Loucy (cell line): ENCODE results near the gene ANO6.
"Not testable (repeated sequence)": the region's sequence is repeated elsewhere in the genome, so short reads cannot be mapped to it uniquely, and the experiment has no call there.

Source experiments
- H2AFZ ChIP-seq: fragments of 200-600 bp; sonication (generic); 2 replicates; pipeline ENCODE4 v1.6.0; 2016; ENCODE audit warnings: antibody characterized with exemption, mild to moderate bottlenecking, low read length, moderate library complexity
- H3F3A ChIP-seq: fragments of 200-600 bp; 2 replicates; pipeline ENCODE4 v1.6.0; 2016; ENCODE audit warnings: antibody characterized with exemption, low read depth, mild to moderate bottlenecking
- H3K27me3 ChIP-seq: fragments of 200-600 bp; sonication (generic); 2 replicates; pipeline ENCODE4 v1.6.1; 2014; ENCODE audit warnings: low read length, mild to moderate bottlenecking; ENCODE audit not compliant: insufficient read depth, poor library complexity, severe bottlenecking
- H3K36me3 ChIP-seq: fragments of 200-600 bp; sonication (generic); 2 replicates; pipeline ENCODE4 v1.6.1; 2016; ENCODE audit warnings: low read length; ENCODE audit not compliant: insufficient read depth
- H3K4me1 ChIP-seq: fragments of 200-600 bp; sonication (generic); 2 replicates; pipeline ENCODE4 v1.5.1; 2014; ENCODE audit warnings: low read length, mild to moderate bottlenecking; ENCODE audit not compliant: insufficient read depth, poor library complexity, severe bottlenecking
- H3K4me2 ChIP-seq: fragments of 200-600 bp; sonication (generic); 2 replicates; pipeline ENCODE4 v1.6.0; 2014; ENCODE audit warnings: antibody characterized with exemption, low read length, low read depth, mild to moderate bottlenecking; ENCODE audit not compliant: poor library complexity, severe bottlenecking
- H3K4me3 ChIP-seq: fragments of 200-600 bp; sonication (generic); 2 replicates; pipeline ENCODE4 v1.5.1; 2014; ENCODE audit warnings: low read length, mild to moderate bottlenecking, mixed read lengths; ENCODE audit not compliant: poor library complexity, severe bottlenecking
- H3K79me2 ChIP-seq: fragments of 200-600 bp; sonication (generic); 2 replicates; pipeline ENCODE4 v1.6.1; 2014; ENCODE audit warnings: low read length; ENCODE audit not compliant: insufficient read depth
- H3K9ac ChIP-seq: fragments of 200-600 bp; sonication (generic); 2 replicates; pipeline ENCODE4 v1.6.0; 2014; ENCODE audit warnings: mild to moderate bottlenecking, low read depth, low read length, moderate library complexity; ENCODE audit not compliant: poor library complexity, severe bottlenecking
- H3K9me2 ChIP-seq: fragments of 200-600 bp; sonication (generic); replicated peaks from 2 replicates; pipeline ENCODE4 v1.6.1; 2016; ENCODE audit warnings: low read depth, low read length, mixed read lengths
- H3K9me3 ChIP-seq: fragments of 200-600 bp; sonication (generic); 2 replicates; pipeline ENCODE4 v1.6.1; 2014; ENCODE audit warnings: mild to moderate bottlenecking, antibody characterized with exemption, low read length, low read depth; ENCODE audit not compliant: insufficient read depth
- H4K20me1 ChIP-seq: fragments of 200-600 bp; sonication (generic); 2 replicates; pipeline ENCODE4 v1.6.0; 2014; ENCODE audit warnings: antibody characterized with exemption, low read length, mild to moderate bottlenecking; ENCODE audit not compliant: insufficient read depth, poor library complexity, severe bottlenecking
- EZH2phosphoT487 ChIP-seq: fragments of 200-600 bp; IDR thresholded peaks from 2 replicates; pipeline ENCODE4 v1.6.1; 2018; ENCODE audit warnings: antibody characterized with exemption, mild to moderate bottlenecking, moderate library complexity, borderline replicate concordance
- TF ChIP-seq, protein P1 (sequence below): fragments of 200-600 bp; sonication (generic); conservative IDR thresholded peaks from 2 replicates; pipeline ENCODE4 v1.5.1; 2014; ENCODE audit warnings: mild to moderate bottlenecking, antibody characterized with exemption, low read length

Gene ANO6

DNA sequence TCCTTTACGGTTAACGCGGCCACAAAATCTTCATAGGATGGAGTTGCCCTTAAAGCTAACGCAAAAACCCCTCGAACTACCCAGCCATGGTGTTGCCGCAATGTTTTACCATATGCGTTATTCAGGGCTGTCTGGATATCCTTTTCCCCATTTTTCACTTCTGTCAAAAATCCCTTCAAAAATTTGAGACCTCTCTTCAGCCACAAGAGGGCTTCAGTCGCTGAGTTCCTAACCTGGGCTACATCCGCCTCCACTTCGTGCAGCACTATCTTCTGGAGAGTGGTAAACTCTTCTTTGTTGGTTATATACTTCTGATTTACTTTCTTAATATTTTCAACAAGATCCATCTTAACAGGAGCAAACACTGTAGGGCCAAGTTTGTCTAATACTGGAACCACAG is 42.6 kb upstream of the ANO6 start:
- H3K9me2 ChIP-seq, H2AFZ ChIP-seq, H3K9me3 ChIP-seq, H3F3A ChIP-seq, H3K4me2 ChIP-seq, H3K9ac ChIP-seq, H3K27me3 ChIP-seq, H3K4me3 ChIP-seq, H4K20me1 ChIP-seq, H3K4me1 ChIP-seq, H3K79me2 ChIP-seq: not testable (repeated sequence)
- H3K36me3 ChIP-seq = peaks cover 12% of the 10 kb centered on the region; the same call in 1 of the 2 replicates
- TF ChIP-seq, protein P1, sequence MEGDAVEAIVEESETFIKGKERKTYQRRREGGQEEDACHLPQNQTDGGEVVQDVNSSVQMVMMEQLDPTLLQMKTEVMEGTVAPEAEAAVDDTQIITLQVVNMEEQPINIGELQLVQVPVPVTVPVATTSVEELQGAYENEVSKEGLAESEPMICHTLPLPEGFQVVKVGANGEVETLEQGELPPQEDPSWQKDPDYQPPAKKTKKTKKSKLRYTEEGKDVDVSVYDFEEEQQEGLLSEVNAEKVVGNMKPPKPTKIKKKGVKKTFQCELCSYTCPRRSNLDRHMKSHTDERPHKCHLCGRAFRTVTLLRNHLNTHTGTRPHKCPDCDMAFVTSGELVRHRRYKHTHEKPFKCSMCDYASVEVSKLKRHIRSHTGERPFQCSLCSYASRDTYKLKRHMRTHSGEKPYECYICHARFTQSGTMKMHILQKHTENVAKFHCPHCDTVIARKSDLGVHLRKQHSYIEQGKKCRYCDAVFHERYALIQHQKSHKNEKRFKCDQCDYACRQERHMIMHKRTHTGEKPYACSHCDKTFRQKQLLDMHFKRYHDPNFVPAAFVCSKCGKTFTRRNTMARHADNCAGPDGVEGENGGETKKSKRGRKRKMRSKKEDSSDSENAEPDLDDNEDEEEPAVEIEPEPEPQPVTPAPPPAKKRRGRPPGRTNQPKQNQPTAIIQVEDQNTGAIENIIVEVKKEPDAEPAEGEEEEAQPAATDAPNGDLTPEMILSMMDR = peak; percentile 41

DNA sequence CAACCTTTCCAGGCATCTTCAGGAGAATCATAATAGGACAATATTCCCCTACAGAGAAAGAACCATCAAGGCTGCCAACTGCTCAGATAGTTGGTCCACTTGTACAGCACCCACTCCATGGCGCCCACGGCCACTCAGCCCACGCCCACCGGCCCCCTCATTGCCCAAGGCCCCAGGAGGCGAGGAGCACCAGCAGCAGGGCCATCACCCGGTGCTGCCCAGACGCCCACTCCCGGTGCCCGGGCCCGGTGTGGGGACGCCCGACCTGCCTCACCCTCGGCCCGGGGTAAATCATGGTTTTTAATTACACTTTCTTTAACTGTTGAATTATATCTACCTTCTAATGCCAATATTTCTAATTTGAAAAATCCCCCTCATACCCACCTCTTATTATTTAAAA is 41.3 kb upstream of the ANO6 start:
- Histone ChIP-seq H3K9me3 (peaks cover 10% of the 10 kb centered on the region), H3K36me3 (peaks cover 12% of the 10 kb centered on the region; the same call in 1 of the 2 replicates), H4K20me1 (no peaks in the 10 kb centered on the region), H3K79me2 (no peaks in the 10 kb centered on the region), H3K9me2 (no peaks in the 10 kb centered on the region), H3F3A (no peaks in the 10 kb centered on the region), H3K27me3 (no peaks in the 10 kb centered on the region), H2AFZ (no peak overlapping the region), H3K4me1 (no peaks in the 10 kb centered on the region), H3K4me3 (no peak overlapping the region), H3K9ac (no peak overlapping the region), H3K4me2 (no peak overlapping the region)
- TF ChIP-seq, protein P1 = no peak
- TF ChIP-seq EZH2phosphoT487 = no peak

DNA sequence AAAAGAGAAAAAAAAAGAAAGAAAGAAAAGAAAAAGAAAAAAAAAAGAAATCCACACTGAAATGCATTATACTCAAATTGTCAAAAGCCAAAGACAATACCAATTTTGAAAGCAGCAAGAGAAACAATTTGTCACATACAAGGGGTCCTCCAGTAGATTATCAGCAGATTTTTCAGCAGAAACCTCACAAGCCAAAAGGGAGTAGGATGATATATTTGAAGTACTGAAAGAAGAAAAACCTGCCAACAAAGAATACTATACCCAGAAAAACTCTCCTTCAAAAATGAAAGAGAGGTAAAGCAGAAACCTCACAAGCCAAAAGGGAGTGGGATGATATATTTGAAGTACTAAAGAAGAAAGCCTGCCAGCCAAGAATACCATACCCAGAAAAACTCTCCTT is 37.1 kb upstream of the ANO6 start:
- H3K4me1 ChIP-seq = no peaks in the 10 kb centered on the region
- H3K36me3 ChIP-seq = peaks cover 12% of the 10 kb centered on the region; the same call in 1 of the 2 replicates
- H3F3A ChIP-seq = no peaks in the 10 kb centered on the region
- H2AFZ ChIP-seq = no peak overlapping the region
- H3K4me3 ChIP-seq = no peak overlapping the region
- TF ChIP-seq, protein P1 = no peak
- TF ChIP-seq EZH2phosphoT487 = no peak
- H3K79me2 ChIP-seq = no peaks in the 10 kb centered on the region
- H4K20me1 ChIP-seq = no peaks in the 10 kb centered on the region
- no peaks in the 10 kb centered on the region for H3K9me2 ChIP-seq
- H3K27me3 ChIP-seq = no peaks in the 10 kb centered on the region
- no peak overlapping the region for H3K4me2 ChIP-seq
- H3K9me3 ChIP-seq = peaks cover 10% of the 10 kb centered on the region
- H3K9ac ChIP-seq = no peak overlapping the region
